GM19238 (cell line): ENCODE measurements around the gene IMP4.

Experiments used
- DNase-seq: peaks from one replicate; pipeline ENCODE4 v3.0.0; 2011; ENCODE audit warnings: low spot score; ENCODE audit not compliant: insufficient read length

IMP4 gene

GRCh38 chr2:130357864-130358263, 15.2 kb downstream of the IMP4 start:
- DNase-seq = no peak

- no peak for DNase-seq
Measured at GRCh38 chr2:130358420-130359350, 16.0 kb downstream of the IMP4 start.

- DNase-seq = no peak
Measured at GRCh38 chr2:130359466-130359865, 16.8 kb downstream of the IMP4 start.

- no peak for DNase-seq
Measured at GRCh38 chr2:130363479-130363878, 20.8 kb downstream of the IMP4 start.

GRCh38 chr2:130365075-130365474, 22.4 kb downstream of the IMP4 start:
- no peak for DNase-seq

- DNase-seq = no peak
Measured at GRCh38 chr2:130365963-130366362, 23.3 kb downstream of the IMP4 start.

- no peak for DNase-seq
Measured at GRCh38 chr2:130366720-130367119, 24.0 kb downstream of the IMP4 start.

GRCh38 chr2:130368786-130369185, 26.1 kb downstream of the IMP4 start:
- DNase-seq = no peak

- DNase-seq = no peak
Measured at GRCh38 chr2:130369311-130369964, 26.7 kb downstream of the IMP4 start.

GRCh38 chr2:130369965-130370341, 27.3 kb downstream of the IMP4 start:
- DNase-seq = no peak

GRCh38 chr2:130370490-130370889, 27.8 kb downstream of the IMP4 start:
- no peak for DNase-seq

- no peak for DNase-seq
Measured at GRCh38 chr2:130371723-130372054, 29.0 kb downstream of the IMP4 start.

- DNase-seq = peak; percentile 61
Measured at GRCh38 chr2:130372055-130372832, 29.5 kb downstream of the IMP4 start.

- no peak for DNase-seq
Measured at GRCh38 chr2:130372833-130373807, 30.4 kb downstream of the IMP4 start.

- no peak for DNase-seq
Measured at GRCh38 chr2:130373808-130374365, 31.2 kb downstream of the IMP4 start.

GRCh38 chr2:130374587-130375290, 32.0 kb downstream of the IMP4 start:
- no peak for DNase-seq

- DNase-seq = no peak
Measured at GRCh38 chr2:130375291-130376266, 32.9 kb downstream of the IMP4 start.

GRCh38 chr2:130376433-130377293, 34.0 kb downstream of the IMP4 start:
- DNase-seq = peak; percentile 39
